ENCODE data around the gene GLP2R.
"Not testable (repeated sequence)": the region's sequence is repeated elsewhere in the genome, so short reads cannot be mapped to it uniquely, and the experiment has no call there.

The GLP2R gene

DNA sequence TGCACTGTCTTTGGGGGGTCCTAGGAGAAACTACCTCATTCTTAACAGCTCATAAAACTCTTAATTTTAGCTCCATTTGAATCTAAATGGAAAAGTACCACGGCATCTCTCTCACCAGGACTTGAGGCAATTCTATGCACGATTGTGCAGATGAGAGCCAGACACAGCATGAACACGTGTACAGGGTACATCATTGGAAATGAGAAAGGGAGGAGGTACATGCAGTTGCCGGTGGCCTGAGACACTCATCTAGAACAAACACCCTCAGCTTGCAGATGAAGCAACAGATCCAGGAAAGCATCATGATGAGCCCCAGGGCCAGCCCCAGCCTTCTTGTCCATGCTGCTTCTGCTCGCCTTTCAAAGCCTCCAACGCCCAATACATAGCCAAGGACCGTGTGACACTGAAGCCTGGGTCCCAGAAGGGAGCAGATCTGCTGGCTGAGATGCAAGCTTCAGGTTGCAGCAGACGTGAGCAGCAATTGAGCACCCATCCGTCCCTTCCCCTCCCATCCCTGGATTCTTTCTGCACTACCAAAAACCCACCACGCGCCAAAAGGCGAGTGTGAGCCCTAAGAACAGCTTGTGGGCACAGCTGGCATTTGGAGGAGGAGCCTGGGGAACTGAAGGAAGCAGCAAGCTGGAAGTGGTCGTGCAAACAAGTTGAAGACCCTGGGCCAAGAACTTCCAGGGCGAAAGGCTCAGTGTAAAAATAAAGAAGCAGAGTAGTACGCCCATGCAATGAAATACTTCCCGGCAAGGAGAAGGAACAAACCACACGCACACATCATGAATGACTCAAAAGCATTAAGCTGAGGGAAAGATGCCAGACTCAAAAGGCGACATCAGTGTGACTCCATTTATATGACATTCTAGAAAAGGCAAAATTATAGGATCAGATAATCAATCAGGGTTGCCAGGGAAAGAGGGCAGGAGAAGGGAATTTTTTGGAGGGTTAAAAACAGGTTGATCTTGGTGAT lies 86.7 kb downstream of the GLP2R start:
- no peak overlapping the region for H3K4me3 ChIP-seq (ENCODE audit: low read depth, low read length)
- TF ChIP-seq CTCF (IDR thresholded peaks at IDR 0.05; ENCODE audit: borderline replicate concordance, insufficient read depth, low read depth, low read length), result no peak

- TF ChIP-seq CTCF (IDR thresholded peaks at IDR 0.05; ENCODE audit: borderline replicate concordance, insufficient read depth, low read depth, low read length), result no peak
- no peak overlapping the region for H3K4me3 ChIP-seq (ENCODE audit: low read depth, low read length)
Measured at GRCh38 chr17:9913476-9913875, 87.8 kb downstream of the GLP2R start.

GRCh38 chr17:9916108-9916507 lies 90.4 kb downstream of the GLP2R start:
- TF ChIP-seq CTCF (IDR thresholded peaks at IDR 0.05; ENCODE audit: borderline replicate concordance, insufficient read depth, low read depth, low read length), result no peak

DNA sequence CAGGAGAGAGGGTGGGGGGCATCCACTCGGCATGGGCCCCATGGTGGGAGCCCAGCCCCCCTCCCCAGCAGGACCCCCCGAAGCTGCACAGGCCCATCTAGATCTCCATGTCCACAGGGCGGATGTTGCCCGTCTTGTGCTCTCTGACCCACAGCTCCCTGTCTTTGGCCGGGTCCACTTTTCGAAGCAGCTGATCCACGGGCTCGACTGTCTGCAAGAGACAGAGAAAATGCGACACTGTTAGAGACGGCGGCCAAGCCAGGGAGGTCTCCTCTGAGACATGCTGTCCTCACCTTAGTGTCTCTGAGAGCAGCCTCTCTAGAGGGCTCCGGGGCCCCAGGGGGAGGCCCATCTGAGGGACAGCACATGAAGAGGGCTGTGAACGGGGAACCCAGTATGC lies 91.4 kb downstream of the GLP2R start:
- TF ChIP-seq CTCF (IDR thresholded peaks at IDR 0.05; ENCODE audit: borderline replicate concordance, insufficient read depth, low read depth, low read length), result no peak
- no peak overlapping the region for H3K4me3 ChIP-seq (ENCODE audit: low read depth, low read length)

More at GRCh38 chr17:9916108-9916507, 90.4 kb downstream of the GLP2R start:
- no peak overlapping the region for H3K4me3 ChIP-seq (ENCODE audit: low read depth, low read length)

- H3K4me3 ChIP-seq (ENCODE audit: low read depth, low read length), result no peak overlapping the region
- no peak for TF ChIP-seq CTCF (IDR thresholded peaks at IDR 0.05; ENCODE audit: borderline replicate concordance, insufficient read depth, low read depth, low read length)
Measured at GRCh38 chr17:9917801-9918200, 92.1 kb downstream of the GLP2R start.

DNA sequence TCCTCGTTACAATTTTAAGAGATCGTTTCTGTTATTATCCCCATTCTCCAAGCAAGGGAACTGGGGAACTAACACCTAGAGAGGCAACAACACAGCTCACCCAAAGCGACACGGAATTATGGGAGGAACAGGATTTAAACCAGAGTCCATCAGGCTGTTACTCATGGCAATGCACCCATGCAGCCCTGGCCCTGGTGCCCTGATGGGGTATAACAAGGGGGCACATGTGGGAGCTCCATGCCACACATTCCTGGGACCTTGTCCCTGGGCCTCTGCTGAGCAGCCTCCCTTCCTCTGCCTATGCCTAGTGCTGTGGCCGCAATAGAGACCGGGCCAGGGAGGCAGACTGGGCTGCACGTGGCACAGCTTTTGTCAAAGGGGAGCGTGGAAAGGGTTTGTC lies 92.6 kb downstream of the GLP2R start:
- TF ChIP-seq CTCF (IDR thresholded peaks at IDR 0.05; ENCODE audit: borderline replicate concordance, insufficient read depth, low read depth, low read length), result no peak
- no peak overlapping the region for H3K4me3 ChIP-seq (ENCODE audit: low read depth, low read length)

- H3K4me3 ChIP-seq (ENCODE audit: low read depth, low read length), result no peak overlapping the region
- no peak for TF ChIP-seq CTCF (IDR thresholded peaks at IDR 0.05; ENCODE audit: borderline replicate concordance, insufficient read depth, low read depth, low read length)
Measured at GRCh38 chr17:9918804-9919352, 93.2 kb downstream of the GLP2R start.

DNA sequence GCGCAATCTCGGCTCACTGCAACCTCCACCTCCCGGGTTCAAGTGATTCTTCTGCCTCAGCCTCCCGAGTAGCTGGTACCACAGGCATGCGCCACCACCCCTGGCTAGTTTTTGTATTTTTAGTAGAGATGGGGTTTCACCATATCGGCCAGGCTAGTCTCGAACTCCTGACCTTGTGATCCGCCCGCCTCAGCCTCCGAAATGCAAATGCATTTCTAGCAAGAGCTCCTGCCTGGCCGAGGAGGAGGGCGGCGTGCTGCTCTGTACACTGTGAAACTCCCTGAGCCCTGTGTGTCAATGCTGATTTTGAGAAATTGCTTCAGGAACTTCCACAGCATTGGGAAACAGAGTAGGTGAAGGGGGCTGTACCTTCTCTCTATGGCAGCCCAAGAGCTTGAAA lies 95.5 kb downstream of the GLP2R start:
- not testable (repeated sequence) for H3K4me3 ChIP-seq (ENCODE audit: low read depth, low read length)

All from GM12875 (cell line).